ENCODE results near the gene WWC2. TPM values are rescaled to one million over a fixed set of nuclear protein-coding genes. Genes with fewer than 3 reads are reported as not detected.

Gene WWC2
- total RNA-seq, 4 donors from 2014 or later = 24.3 to 50.7 (median 41.8) TPM

GRCh38 chr4:183178201-183178600 lies 79.1 kb downstream of the WWC2 start:
- TF ChIP-seq CTCF (IDR thresholded peaks at IDR 0.05; ENCODE audit: low read depth) = no peak

DNA sequence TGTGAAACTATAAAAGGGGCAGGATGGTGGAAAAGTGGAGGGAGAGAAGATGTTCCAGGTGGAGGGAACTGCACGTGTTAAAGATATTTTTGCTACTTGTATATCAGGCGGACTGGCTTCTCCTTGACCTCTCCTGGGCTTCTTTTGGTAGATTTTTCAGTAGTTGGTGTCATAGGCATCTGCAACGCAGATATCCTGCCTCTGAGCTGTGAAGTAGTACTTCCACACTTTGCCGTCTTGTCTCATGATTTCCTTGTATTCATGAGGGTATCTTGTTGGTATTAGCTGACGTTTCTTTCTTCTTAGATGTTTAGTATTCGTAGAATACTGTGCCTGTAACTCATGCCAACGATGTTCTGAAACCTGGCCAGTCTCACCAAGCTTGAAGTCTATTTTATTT lies 81.0 kb downstream of the WWC2 start:
- no peak for TF ChIP-seq CTCF (IDR thresholded peaks at IDR 0.05; ENCODE audit: low read depth)

DNA sequence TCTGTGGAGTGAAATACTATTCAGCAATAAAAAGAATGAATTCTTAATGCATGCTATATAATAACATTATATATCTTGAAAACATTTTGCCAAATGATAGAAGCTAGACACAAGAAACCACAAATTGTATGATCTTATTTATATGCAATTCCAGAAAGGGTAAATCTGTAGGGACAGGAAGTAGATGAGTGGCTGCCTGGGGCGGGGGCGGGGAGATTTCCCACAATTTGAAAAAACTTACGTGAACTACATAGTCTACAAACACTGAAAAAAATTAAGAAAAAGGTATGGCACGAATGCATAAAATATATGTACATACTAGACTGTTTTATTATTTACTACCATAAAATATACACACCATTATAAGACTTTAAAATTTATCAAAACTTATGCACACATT lies 81.6 kb downstream of the WWC2 start:
- no peak for TF ChIP-seq CTCF (IDR thresholded peaks at IDR 0.05; ENCODE audit: low read depth)

GRCh38 chr4:183181081-183181480 lies 82.0 kb downstream of the WWC2 start:
- no peak for TF ChIP-seq CTCF (IDR thresholded peaks at IDR 0.05; ENCODE audit: low read depth)

- no peak for TF ChIP-seq CTCF (IDR thresholded peaks at IDR 0.05; ENCODE audit: low read depth)
Observed at GRCh38 chr4:183182873-183183725, 84.0 kb downstream of the WWC2 start.

DNA sequence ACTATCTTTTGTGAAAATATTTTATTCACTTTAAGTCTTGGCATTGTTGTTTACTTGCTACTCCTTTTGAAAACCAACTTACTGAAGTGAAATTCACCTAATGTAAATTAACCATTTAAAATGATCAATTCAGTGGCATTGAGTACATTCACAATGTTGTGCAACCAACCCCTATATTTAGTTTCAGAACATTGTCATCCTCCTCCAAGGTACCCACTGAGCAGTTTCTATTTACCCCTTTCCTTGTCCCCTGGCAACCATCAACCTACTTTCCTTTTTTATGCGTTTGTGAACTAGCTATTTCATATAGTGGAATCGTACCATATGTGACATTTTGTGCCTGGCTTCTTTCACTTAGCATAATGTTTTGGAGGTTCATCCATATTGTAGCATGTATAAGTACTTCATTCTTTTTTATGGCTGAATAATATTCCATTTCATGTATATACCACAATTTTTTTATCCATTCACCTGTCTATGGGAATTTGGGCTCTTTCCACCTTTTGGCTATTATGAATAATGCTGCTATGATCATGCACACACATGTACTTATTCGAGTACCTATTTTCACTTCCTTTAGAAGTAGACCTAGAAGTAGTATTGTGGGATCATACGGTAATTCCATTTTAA lies 85.0 kb downstream of the WWC2 start:
- TF ChIP-seq CTCF (IDR thresholded peaks at IDR 0.05; ENCODE audit: low read depth) = no peak

- no peak for TF ChIP-seq CTCF (IDR thresholded peaks at IDR 0.05; ENCODE audit: low read depth)
Observed at GRCh38 chr4:183185018-183185417, 86.0 kb downstream of the WWC2 start.

All from subcutaneous adipose tissue (tissue), 4 donors.